Panc1 (cell line): ENCODE results near the gene EFCAB11. TPM values are rescaled to one million over a fixed set of nuclear protein-coding genes. Genes with fewer than 3 reads are reported as not detected.
A peak's percentile ranks its signal among the peaks of the same experiment; 100 is the strongest.

Source experiments
- ATAC-seq: fragments of 200-7000 bp; cut with Tn5 transposase; 2 replicates; pipeline ENCODE4 v1.9.1; 2020; ENCODE audit warnings: mild to moderate bottlenecking, moderate library complexity
- BruUV-seq: library from RNA; stranded (reverse); fragments of 400-500 nt; replicated peaks from 2 replicates; lab custom pipeline; 2021; lab: Mats Ljungman, UMichigan
- CTCF ChIA-PET: fragments of 300-600 bp; sonication (Branson Sonifier 250); formaldehyde crosslinking; loops from one replicate; lab custom pipeline; 2022; ENCODE audit warnings: antibody characterized with exemption; lab: Charles Lee
- POLR2A ChIA-PET: fragments of 300-600 bp; sonication (Branson Sonifier 250); formaldehyde crosslinking; loops from one replicate; lab custom pipeline; 2022; ENCODE audit warnings: antibody characterized with exemption; lab: Charles Lee
- DNase-seq: peaks from one replicate; pipeline ENCODE4 v3.0.0-alpha.2; 2010; ENCODE audit warnings: low read depth, low spot score
- H3K27ac ChIP-seq: 2 replicates; pipeline ENCODE4 v1.5.1; 2011; ENCODE audit warnings: mild to moderate bottlenecking, low read length, inconsistent platforms
- H3K27me3 ChIP-seq: fragments of 200-500 bp; sonication (Bioruptor generic); 2 replicates; pipeline ENCODE4 v1.6.0; 2014; ENCODE audit warnings: low read length, inconsistent platforms; ENCODE audit not compliant: control insufficient read depth, insufficient read depth
- H3K36me3 ChIP-seq: fragments of 200-500 bp; sonication (Bioruptor generic); 2 replicates; pipeline ENCODE4 v1.5.1; 2014; ENCODE audit warnings: inconsistent platforms, mild to moderate bottlenecking, low read length, moderate library complexity; ENCODE audit not compliant: control insufficient read depth, insufficient read depth
- H3K4me1 ChIP-seq: 2 replicates; pipeline ENCODE4 v1.5.1; 2011; ENCODE audit warnings: inconsistent platforms, mild to moderate bottlenecking, low read length, moderate library complexity; ENCODE audit not compliant: control insufficient read depth, insufficient read depth
- H3K4me3 ChIP-seq, 2 experiments: 2 replicates each; pipeline ENCODE4 v1.5.1; 2011 to 2012; ENCODE audit warnings: low read depth in 2 of 2, low read length in 2 of 2, mild to moderate bottlenecking in 2 of 2, inconsistent platforms in 1 of 2, moderate library complexity in 1 of 2
- H3K9me3 ChIP-seq: fragments of 200-500 bp; sonication (Bioruptor generic); 2 replicates; pipeline ENCODE4 v1.5.1; 2014; ENCODE audit warnings: low read depth, mild to moderate bottlenecking, inconsistent platforms, low read length, moderate library complexity; ENCODE audit not compliant: control insufficient read depth, insufficient read depth
- POLR2AphosphoS5 ChIP-seq: IDR thresholded peaks from 2 replicates; pipeline ENCODE4 v1.6.1; 2012; ENCODE audit warnings: mild to moderate bottlenecking, low read depth, low read length, moderate library complexity
- SIN3A ChIP-seq: IDR thresholded peaks from 2 replicates; pipeline ENCODE4 v1.6.1; 2012; ENCODE audit warnings: low read depth, mild to moderate bottlenecking, low read length, moderate library complexity, borderline replicate concordance; ENCODE audit not compliant: insufficient read depth
- TCF7L2 ChIP-seq: IDR thresholded peaks from 2 replicates; pipeline ENCODE4 v1.6.1; 2011; ENCODE audit warnings: mild to moderate bottlenecking, low read depth, low read length, inconsistent platforms
- in situ Hi-C: cut with HindIII; loops from 2 replicates; pipeline ENCODE4 v1.10.0; 2016; ENCODE audit warnings: low sequenced_read_pairs, low pct_unique_long_range_greater_than_20kb
- intact Hi-C: fragments of 100-400 bp; cut with micrococcal nuclease; formaldehyde crosslinking; loops from one replicate; pipeline ENCODE4 v1.10.0; 2022; ENCODE audit not compliant: unreplicated experiment
- total RNA-seq: library from RNA; stranded (reverse); gene quantifications from one replicate; pipeline ENCODE4 v1.2.1, GENCODE V29; 2021; ENCODE audit not compliant: unreplicated experiment
- TF ChIP-seq, protein P1 (sequence below), 2 experiments: IDR thresholded peaks; 2 replicates each; pipeline ENCODE4 v1.6.1; 2011 to 2012; ENCODE audit warnings: low read depth in 2 of 2, control low read depth in 1 of 2, low read length in 1 of 2, mild to moderate bottlenecking in 1 of 2, moderate library complexity in 1 of 2; ENCODE audit not compliant: insufficient read depth in 1 of 2
- TF ChIP-seq, protein P2 (sequence below): fragments of 450-650 bp; IDR thresholded peaks from 2 replicates; pipeline ENCODE4 v1.5.1; 2017; ENCODE audit warnings: mild to moderate bottlenecking

EFCAB11 gene
- total RNA-seq, 1 experiment from 2014 or later, result 12.3 TPM

DNA sequence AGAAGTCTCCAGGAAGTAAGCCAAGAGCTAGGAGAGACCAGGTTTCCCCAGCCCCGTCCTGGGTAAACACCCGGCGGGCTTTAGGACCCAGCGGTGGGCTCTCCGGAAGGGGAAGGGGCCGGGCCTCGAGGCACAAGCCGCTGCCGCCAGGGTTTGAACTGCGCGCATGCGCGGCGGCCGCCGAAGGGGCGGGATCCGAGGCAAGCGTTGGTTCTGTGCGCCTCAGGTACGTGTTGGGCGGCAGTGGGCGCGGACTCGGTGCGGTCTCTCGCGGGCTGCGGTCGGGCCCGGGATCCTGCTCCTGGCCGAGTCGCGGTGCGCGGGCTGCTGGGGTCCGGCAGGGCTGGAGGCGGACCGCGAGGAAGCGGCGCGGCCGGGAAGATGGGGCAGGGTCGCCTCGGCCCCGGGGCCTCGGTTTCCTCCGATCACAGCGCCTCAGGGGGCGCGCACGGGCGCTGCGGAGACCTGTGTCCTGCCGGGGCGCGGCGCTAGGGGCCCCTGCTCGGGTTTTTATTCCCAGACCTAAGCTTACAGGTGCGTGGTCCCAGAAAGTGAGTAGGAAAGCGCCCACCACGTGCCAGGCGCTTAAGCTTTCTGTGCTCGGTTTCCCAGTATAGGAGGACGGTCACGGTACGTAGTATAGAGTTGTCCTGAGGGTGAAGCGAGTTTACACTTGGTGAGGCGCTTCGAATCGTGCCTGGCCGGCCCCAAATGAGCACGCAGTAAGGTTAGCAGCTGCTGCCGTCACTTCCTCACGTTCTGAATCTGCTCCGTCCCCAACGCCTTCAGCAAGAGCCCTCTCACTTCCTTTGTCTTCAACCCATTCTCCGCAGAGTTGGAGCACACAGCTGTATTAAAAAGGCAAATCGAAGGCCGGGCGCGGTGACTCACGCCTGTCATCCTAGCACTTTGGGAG lies 1.5 kb upstream of the EFCAB11 start, which contains the start of gene TDP1:
TSS of gene TDP1 (plus strand) at position 183 of the 916 bp plus-strand sequence. CDS start 7,188 bp downstream, outside the sequence.
- in situ Hi-C loops, result no loop called here
- H3K36me3 ChIP-seq, result peaks cover 3% of the 10 kb centered on the region
- peak within 1 kb of the TSS; percentile 79 to 90 for H3K4me3 ChIP-seq
- peak within 1 kb of the TSS; percentile 89 for H3K27ac ChIP-seq
- TF ChIP-seq POLR2AphosphoS5 (peak; percentile 73), SIN3A (peak; percentile 38; the same call in 1 of the 2 replicates), TCF7L2 (no peak)
- TF ChIP-seq, protein P1, sequence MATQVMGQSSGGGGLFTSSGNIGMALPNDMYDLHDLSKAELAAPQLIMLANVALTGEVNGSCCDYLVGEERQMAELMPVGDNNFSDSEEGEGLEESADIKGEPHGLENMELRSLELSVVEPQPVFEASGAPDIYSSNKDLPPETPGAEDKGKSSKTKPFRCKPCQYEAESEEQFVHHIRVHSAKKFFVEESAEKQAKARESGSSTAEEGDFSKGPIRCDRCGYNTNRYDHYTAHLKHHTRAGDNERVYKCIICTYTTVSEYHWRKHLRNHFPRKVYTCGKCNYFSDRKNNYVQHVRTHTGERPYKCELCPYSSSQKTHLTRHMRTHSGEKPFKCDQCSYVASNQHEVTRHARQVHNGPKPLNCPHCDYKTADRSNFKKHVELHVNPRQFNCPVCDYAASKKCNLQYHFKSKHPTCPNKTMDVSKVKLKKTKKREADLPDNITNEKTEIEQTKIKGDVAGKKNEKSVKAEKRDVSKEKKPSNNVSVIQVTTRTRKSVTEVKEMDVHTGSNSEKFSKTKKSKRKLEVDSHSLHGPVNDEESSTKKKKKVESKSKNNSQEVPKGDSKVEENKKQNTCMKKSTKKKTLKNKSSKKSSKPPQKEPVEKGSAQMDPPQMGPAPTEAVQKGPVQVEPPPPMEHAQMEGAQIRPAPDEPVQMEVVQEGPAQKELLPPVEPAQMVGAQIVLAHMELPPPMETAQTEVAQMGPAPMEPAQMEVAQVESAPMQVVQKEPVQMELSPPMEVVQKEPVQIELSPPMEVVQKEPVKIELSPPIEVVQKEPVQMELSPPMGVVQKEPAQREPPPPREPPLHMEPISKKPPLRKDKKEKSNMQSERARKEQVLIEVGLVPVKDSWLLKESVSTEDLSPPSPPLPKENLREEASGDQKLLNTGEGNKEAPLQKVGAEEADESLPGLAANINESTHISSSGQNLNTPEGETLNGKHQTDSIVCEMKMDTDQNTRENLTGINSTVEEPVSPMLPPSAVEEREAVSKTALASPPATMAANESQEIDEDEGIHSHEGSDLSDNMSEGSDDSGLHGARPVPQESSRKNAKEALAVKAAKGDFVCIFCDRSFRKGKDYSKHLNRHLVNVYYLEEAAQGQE (IDR thresholded peaks at IDR 0.05; ENCODE audit: insufficient read depth in 1 of 2, low read depth in 2 of 2, low read length in 1 of 2), result no peak
- TF ChIP-seq, protein P2, sequence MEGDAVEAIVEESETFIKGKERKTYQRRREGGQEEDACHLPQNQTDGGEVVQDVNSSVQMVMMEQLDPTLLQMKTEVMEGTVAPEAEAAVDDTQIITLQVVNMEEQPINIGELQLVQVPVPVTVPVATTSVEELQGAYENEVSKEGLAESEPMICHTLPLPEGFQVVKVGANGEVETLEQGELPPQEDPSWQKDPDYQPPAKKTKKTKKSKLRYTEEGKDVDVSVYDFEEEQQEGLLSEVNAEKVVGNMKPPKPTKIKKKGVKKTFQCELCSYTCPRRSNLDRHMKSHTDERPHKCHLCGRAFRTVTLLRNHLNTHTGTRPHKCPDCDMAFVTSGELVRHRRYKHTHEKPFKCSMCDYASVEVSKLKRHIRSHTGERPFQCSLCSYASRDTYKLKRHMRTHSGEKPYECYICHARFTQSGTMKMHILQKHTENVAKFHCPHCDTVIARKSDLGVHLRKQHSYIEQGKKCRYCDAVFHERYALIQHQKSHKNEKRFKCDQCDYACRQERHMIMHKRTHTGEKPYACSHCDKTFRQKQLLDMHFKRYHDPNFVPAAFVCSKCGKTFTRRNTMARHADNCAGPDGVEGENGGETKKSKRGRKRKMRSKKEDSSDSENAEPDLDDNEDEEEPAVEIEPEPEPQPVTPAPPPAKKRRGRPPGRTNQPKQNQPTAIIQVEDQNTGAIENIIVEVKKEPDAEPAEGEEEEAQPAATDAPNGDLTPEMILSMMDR, result 0 out of 2 replicates have a peak, but pooled peaks have one; percentile 14
- BruUV-seq, result no TSS peak
- peak; percentile 81 for ATAC-seq
- H3K9me3 ChIP-seq, result no peaks in the 10 kb centered on the region
- intact Hi-C loops, result no loop called here
- no peaks in the 10 kb centered on the region for H3K27me3 ChIP-seq
- peaks cover 10% of the 10 kb centered on the region for H3K4me1 ChIP-seq
- DNase-seq, result peak; percentile 72
- ChIA-PET POLR2A (interaction anchor here (0.5 to 0.7 kb wide), 4 partner anchors 20 to 735 kb away, joined by 3 to 7 read pairs (median 3); no protein-coding TSS in a partner anchor), CTCF (interaction anchor here (0.6 kb wide), 1 partner anchor 39 kb away, joined by 3 read pairs; no protein-coding TSS in a partner anchor)

DNA sequence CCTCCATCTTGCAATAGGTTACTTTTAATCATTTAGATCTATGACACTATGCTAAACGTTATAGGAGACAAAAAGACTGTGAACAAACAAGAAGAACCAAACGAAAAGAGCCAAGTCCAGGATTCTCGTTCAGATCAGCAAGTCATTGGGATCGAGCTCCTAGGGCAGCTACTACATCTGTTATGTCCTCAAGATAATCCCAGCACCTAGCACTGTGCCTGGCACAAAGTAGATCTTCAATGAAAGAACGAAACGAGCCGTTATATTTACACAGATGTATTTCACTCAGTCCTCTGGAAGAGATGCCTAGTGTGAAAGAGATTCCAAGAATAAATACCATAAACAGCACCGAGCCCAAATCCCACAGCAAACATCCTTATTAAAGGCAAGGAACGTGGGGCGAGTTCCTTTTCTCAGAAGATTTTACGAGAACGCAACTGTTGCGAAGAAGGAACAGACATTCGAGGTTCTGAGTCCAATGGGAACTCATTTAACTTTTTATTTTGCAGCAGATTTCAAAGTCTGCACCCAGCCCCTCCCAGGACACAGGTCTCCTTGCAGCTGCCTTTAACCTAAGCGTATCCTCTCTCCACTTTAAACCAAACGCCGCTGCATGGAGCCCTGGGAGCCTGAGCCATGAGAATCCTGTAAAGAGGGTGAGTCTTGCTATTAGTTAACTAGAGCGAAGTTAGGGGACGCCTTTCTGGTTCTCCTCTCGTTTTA lies 653 bp upstream of the EFCAB11 start:
- no peak for DNase-seq
- in situ Hi-C loops (no loop called here), intact Hi-C loops (no loop called here)
- POLR2A ChIA-PET, result interaction anchor here (0.6 kb wide), 1 partner anchor 243 kb away, joined by 3 read pairs; no protein-coding TSS in a partner anchor
- H3K4me1 ChIP-seq, result peaks cover 10% of the 10 kb centered on the region
- no peaks in the 10 kb centered on the region for H3K9me3 ChIP-seq
- H3K36me3 ChIP-seq, result peaks cover 3% of the 10 kb centered on the region
- no peaks in the 10 kb centered on the region for H3K27me3 ChIP-seq
- peak; percentile 57 for ATAC-seq
- CTCF ChIA-PET, result no interaction called here
- no TSS peak for BruUV-seq
- no peak for TF ChIP-seq SIN3A
- TF ChIP-seq, protein P1 (IDR thresholded peaks at IDR 0.05; ENCODE audit: insufficient read depth in 1 of 2, low read depth in 2 of 2, low read length in 1 of 2), result no peak
- TF ChIP-seq, protein P2, result no peak
- TF ChIP-seq POLR2AphosphoS5, result no peak
- no peak for TF ChIP-seq TCF7L2
- peak overlapping the region; percentile 89 for H3K27ac ChIP-seq
- peak overlapping the region; percentile 79 to 90 for H3K4me3 ChIP-seq
